ENCODE data around the gene UBR3. TPM values are rescaled to one million over a fixed set of nuclear protein-coding genes. Genes with fewer than 3 reads are reported as not detected.
A peak's percentile ranks its signal among the peaks of the same experiment; 100 is the strongest.
"Not testable (repeated sequence)": the region's sequence is repeated elsewhere in the genome, so short reads cannot be mapped to it uniquely, and the experiment has no call there.

Gene UBR3
- total RNA-seq, 1 experiment from 2014 or later: 21.9 TPM

DNA sequence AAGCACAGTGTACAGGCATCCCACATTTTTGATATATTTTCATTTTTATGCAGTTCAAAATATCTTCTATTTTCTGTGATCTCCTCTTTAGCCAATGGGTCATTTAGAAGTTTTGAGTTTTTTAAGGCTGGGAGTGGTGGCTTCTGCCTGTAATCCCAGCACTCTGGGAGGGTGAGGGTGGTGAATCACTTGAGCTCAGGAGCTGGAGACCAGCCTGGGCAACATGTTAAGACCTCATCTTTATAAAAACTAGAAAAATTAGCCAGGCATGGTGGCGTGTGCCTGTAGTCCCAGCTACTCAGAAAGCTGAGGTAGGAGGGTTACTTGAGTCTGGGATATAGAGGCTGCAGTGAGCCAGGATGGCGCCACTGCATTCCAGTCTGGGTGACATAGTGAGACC lies 17.8 kb downstream of the UBR3 start:
- Histone ChIP-seq H3K4me1 (ENCODE audit: insufficient read depth, low read length) (no peaks in the 10 kb centered on the region), H3K23ac (ENCODE audit: insufficient read length, low read depth, low read length) (no peak overlapping the region), H3K27ac (ENCODE audit: insufficient read length, low read depth, low read length) (no peak overlapping the region), H3T11ph (ENCODE audit: low read length) (no peak overlapping the region), H3K79me1 (ENCODE audit: insufficient read depth, low read depth, low read length, poor library complexity, severe bottlenecking) (peaks cover 3% of the 10 kb centered on the region), H4K20me1 (ENCODE audit: control insufficient read depth, insufficient read depth, insufficient read length) (no peaks in the 10 kb centered on the region), H2BK12ac (ENCODE audit: insufficient read length, low read depth, low read length) (no peak overlapping the region), H3K14ac (ENCODE audit: insufficient read depth, low read length) (no peak overlapping the region), H3K4me2 (ENCODE audit: insufficient read depth, insufficient read length, low read length) (no peak overlapping the region), H2AFZ (ENCODE audit: low read length) (no peak overlapping the region), H3K56ac (ENCODE audit: insufficient read length, low read depth, low read length) (no peak overlapping the region), H4K91ac (ENCODE audit: insufficient read length, low read depth, low read length) (no peak overlapping the region), H4K8ac (replicated peaks; ENCODE audit: insufficient read length, low read depth, low read length) (no peak overlapping the region), H3K9me3 (ENCODE audit: control insufficient read depth, low read depth, low read length) (no peaks in the 10 kb centered on the region), H3K27me3 (ENCODE audit: insufficient read depth, low read length) (no peaks in the 10 kb centered on the region), H4K5ac (ENCODE audit: insufficient read length, low read depth, low read length) (no peak overlapping the region), H3K79me2 (ENCODE audit: insufficient read depth, low read length) (peaks cover 3% of the 10 kb centered on the region; the same call in 1 of the 2 replicates), H2BK20ac (ENCODE audit: low read depth, low read length, poor library complexity, severe bottlenecking) (no peak overlapping the region), H3K18ac (ENCODE audit: insufficient read length, low read depth, low read length) (no peak overlapping the region), H2BK5ac (ENCODE audit: insufficient read length, low read length) (no peak overlapping the region), H3K23me2 (ENCODE audit: insufficient read length, low read depth, low read length, poor library complexity, severe bottlenecking) (no peaks in the 10 kb centered on the region), H2AK5ac (ENCODE audit: insufficient read length, low read length) (no peak overlapping the region), H3K4ac (ENCODE audit: low read depth, low read length) (no peak overlapping the region), H2BK120ac (ENCODE audit: low read depth, low read length, poor library complexity, severe bottlenecking) (no peak overlapping the region), H3K9ac (ENCODE audit: extremely low read depth, insufficient read length, low read length) (no peak overlapping the region), H2BK15ac (ENCODE audit: low read depth, low read length) (no peak overlapping the region)
- Mint-ChIP-seq H3K27ac (peak overlapping the region in 1 of 3 experiments; percentile 13; a peak in 1 of 7 replicates), H3K9me3 (peaks cover 0 to 2% of the 10 kb centered on the region in 2 experiments; a peak in 1 of 5 replicates), H3K4me3 (no peak overlapping the region), H3K27me3 (ENCODE audit: low read depth) (no peaks in the 10 kb centered on the region; the same call in 1 of the 2 replicates), H3K4me1 (peaks cover 0 to 5% of the 10 kb centered on the region in 2 experiments; a peak in 3 of 4 replicates), H3K36me3 (ENCODE audit: insufficient read depth in 1 of 3, low read depth in 3 of 3) (peaks cover 15 to 26% (median 16%) of the 10 kb centered on the region in 3 experiments)
- TF ChIP-seq, protein P1, sequence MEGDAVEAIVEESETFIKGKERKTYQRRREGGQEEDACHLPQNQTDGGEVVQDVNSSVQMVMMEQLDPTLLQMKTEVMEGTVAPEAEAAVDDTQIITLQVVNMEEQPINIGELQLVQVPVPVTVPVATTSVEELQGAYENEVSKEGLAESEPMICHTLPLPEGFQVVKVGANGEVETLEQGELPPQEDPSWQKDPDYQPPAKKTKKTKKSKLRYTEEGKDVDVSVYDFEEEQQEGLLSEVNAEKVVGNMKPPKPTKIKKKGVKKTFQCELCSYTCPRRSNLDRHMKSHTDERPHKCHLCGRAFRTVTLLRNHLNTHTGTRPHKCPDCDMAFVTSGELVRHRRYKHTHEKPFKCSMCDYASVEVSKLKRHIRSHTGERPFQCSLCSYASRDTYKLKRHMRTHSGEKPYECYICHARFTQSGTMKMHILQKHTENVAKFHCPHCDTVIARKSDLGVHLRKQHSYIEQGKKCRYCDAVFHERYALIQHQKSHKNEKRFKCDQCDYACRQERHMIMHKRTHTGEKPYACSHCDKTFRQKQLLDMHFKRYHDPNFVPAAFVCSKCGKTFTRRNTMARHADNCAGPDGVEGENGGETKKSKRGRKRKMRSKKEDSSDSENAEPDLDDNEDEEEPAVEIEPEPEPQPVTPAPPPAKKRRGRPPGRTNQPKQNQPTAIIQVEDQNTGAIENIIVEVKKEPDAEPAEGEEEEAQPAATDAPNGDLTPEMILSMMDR (conservative IDR thresholded peaks at IDR 0.05): no peak
- WGBS (ENCODE audit: extremely low coverage, insufficient read length, low lambda C conversion rate): no CpG with 5 or more reads among the region's 2 CpGs
- DNase-seq: no peak

DNA sequence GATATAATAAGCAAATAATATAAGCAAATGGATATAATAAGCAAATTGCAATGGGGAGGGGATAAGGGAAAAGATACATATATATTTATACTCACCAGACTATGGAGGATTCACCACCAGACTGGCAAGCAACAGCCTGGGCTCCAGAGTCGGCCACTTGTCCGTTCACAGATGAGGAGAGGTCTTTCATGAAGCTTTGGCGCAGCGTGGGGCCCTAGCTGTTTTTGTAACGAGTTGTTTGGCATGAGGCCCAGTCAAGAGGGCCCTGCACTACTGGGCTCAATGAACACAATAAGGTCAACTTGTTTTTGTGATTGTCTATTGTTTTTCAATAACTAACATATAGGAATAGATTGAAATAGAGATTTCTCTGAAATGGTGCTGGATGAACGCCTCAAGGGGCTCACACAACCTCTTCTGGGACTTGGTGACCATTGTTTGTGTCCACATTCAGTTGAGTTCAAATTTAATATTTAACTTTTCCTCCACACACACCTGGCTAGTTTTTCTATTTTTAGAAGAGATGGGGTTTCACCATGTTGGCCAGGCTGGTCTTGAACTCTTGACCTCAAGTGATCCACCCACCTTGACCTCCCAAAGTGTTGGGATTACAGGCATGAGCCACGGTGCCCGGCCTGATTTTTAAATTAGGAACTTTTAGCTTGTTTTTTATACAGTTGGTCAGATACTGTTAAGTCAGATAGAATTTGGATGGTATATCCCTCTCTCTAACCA lies 21.9 kb downstream of the UBR3 start:
- H3K79me2 ChIP-seq (ENCODE audit: insufficient read depth, low read length); H3K4me3 Mint-ChIP-seq; H3K9ac ChIP-seq (ENCODE audit: extremely low read depth, insufficient read length, low read length); H3K9me3 Mint-ChIP-seq; H4K20me1 ChIP-seq (ENCODE audit: control insufficient read depth, insufficient read depth, insufficient read length); H3T11ph ChIP-seq (ENCODE audit: low read length); H2BK20ac ChIP-seq (ENCODE audit: low read depth, low read length, poor library complexity, severe bottlenecking); H2AFZ ChIP-seq (ENCODE audit: low read length); H2BK120ac ChIP-seq (ENCODE audit: low read depth, low read length, poor library complexity, severe bottlenecking); H3K4me1 Mint-ChIP-seq; H2AK5ac ChIP-seq (ENCODE audit: insufficient read length, low read length); H3K9me3 ChIP-seq (ENCODE audit: control insufficient read depth, low read depth, low read length); H3K27me3 ChIP-seq (ENCODE audit: insufficient read depth, low read length); H3K4ac ChIP-seq (ENCODE audit: low read depth, low read length); H3K23ac ChIP-seq (ENCODE audit: insufficient read length, low read depth, low read length); H3K27me3 Mint-ChIP-seq (ENCODE audit: low read depth); H4K5ac ChIP-seq (ENCODE audit: insufficient read length, low read depth, low read length); H3K56ac ChIP-seq (ENCODE audit: insufficient read length, low read depth, low read length); H2BK12ac ChIP-seq (ENCODE audit: insufficient read length, low read depth, low read length); H3K23me2 ChIP-seq (ENCODE audit: insufficient read length, low read depth, low read length, poor library complexity, severe bottlenecking); H3K4me2 ChIP-seq (ENCODE audit: insufficient read depth, insufficient read length, low read length); H4K91ac ChIP-seq (ENCODE audit: insufficient read length, low read depth, low read length); H3K79me1 ChIP-seq (ENCODE audit: insufficient read depth, low read depth, low read length, poor library complexity, severe bottlenecking); H4K8ac ChIP-seq (replicated peaks; ENCODE audit: insufficient read length, low read depth, low read length); H3K18ac ChIP-seq (ENCODE audit: insufficient read length, low read depth, low read length); H2BK5ac ChIP-seq (ENCODE audit: insufficient read length, low read length); H2BK15ac ChIP-seq (ENCODE audit: low read depth, low read length); H3K14ac ChIP-seq (ENCODE audit: insufficient read depth, low read length); DNase-seq; H3K27ac Mint-ChIP-seq; H3K4me1 ChIP-seq (ENCODE audit: insufficient read depth, low read length); H3K27ac ChIP-seq (ENCODE audit: insufficient read length, low read depth, low read length): not testable (repeated sequence)
- no CpG with 5 or more reads among the region's 8 CpGs for WGBS (ENCODE audit: extremely low coverage, insufficient read length, low lambda C conversion rate)
- H3K36me3 Mint-ChIP-seq (ENCODE audit: insufficient read depth in 1 of 3, low read depth in 3 of 3): peaks cover 8 to 20% (median 10%) of the 10 kb centered on the region in 3 experiments; a peak in 5 of 7 replicates

Measured in H9 (cell line).